Globus pallidus (tissue), 1 donor: ENCODE measurements around the gene FAM227A.
"Not testable (repeated sequence)": the region's sequence is repeated elsewhere in the genome, so short reads cannot be mapped to it uniquely, and the experiment has no call there.

ENCODE experiments used
- DNase-seq: peaks from one replicate; pipeline ENCODE4 v3.0.0-alpha.2; 2015; ENCODE audit warnings: low spot score

Gene FAM227A

GRCh38 chr22:38657045-38657909 is 1.1 kb upstream of the FAM227A start:
- no peak for DNase-seq

- no peak for DNase-seq
Measured at GRCh38 chr22:38655519-38656255, 505 bp downstream of the FAM227A start.

GRCh38 chr22:38653741-38654140 is 2.5 kb downstream of the FAM227A start:
- DNase-seq: no peak

GRCh38 chr22:38652859-38653258 is 3.3 kb downstream of the FAM227A start:
- DNase-seq: no peak

GRCh38 chr22:38649841-38650522 is 6.2 kb downstream of the FAM227A start:
- DNase-seq: no peak

GRCh38 chr22:38645430-38645829 is 10.8 kb downstream of the FAM227A start:
- no peak for DNase-seq

GRCh38 chr22:38644245-38644644 is 11.9 kb downstream of the FAM227A start:
- not testable (repeated sequence) for DNase-seq

GRCh38 chr22:38641476-38642040 is 14.6 kb downstream of the FAM227A start:
- DNase-seq: no peak

- no peak for DNase-seq
Measured at GRCh38 chr22:38638728-38639127, 17.5 kb downstream of the FAM227A start.

- no peak for DNase-seq
Measured at GRCh38 chr22:38638216-38638615, 18.0 kb downstream of the FAM227A start.

- DNase-seq: no peak
Measured at GRCh38 chr22:38632528-38632927, 23.7 kb downstream of the FAM227A start.

GRCh38 chr22:38631724-38632123 is 24.5 kb downstream of the FAM227A start:
- DNase-seq: no peak

GRCh38 chr22:38629108-38629507 is 27.1 kb downstream of the FAM227A start:
- no peak for DNase-seq

GRCh38 chr22:38628444-38628843 is 27.7 kb downstream of the FAM227A start:
- DNase-seq: no peak

- DNase-seq: no peak
Measured at GRCh38 chr22:38623351-38623750, 32.8 kb downstream of the FAM227A start.

GRCh38 chr22:38618682-38619081 is 37.5 kb downstream of the FAM227A start:
- DNase-seq: no peak

GRCh38 chr22:38618258-38618657 is 37.9 kb downstream of the FAM227A start:
- no peak for DNase-seq

- not testable (repeated sequence) for DNase-seq
Measured at GRCh38 chr22:38615064-38615405, 41.2 kb downstream of the FAM227A start.

- no peak for DNase-seq
Measured at GRCh38 chr22:38614332-38615063, 41.7 kb downstream of the FAM227A start.

GRCh38 chr22:38613588-38613987 is 42.6 kb downstream of the FAM227A start:
- DNase-seq: no peak

- no peak for DNase-seq
Measured at GRCh38 chr22:38612217-38613006, 43.8 kb downstream of the FAM227A start.
